Stimulated activated CD8-positive, alpha-beta memory T cell treated with anti-CD3 and anti-CD28 coated beads, Interleukin-7, amount 100 ng/mL, for 24 hours (primary cell): ENCODE measurements around the gene P2RY14.

Experiments
- DNase-seq: peaks from one replicate; pipeline ENCODE4 v3.0.0-alpha.2; 2020; ENCODE audit warnings: low read depth

Gene P2RY14

GRCh38 chr3:151278230-151278629 lies at the start of gene P2RY14:
TSS of gene P2RY14 (minus strand) at chr3:151278542. CDS start at chr3:151214316, 64,226 bp downstream.
- DNase-seq = no peak

- no peak for DNase-seq
These were observed 49.3 kb upstream of the P2RY14 start for GRCh38 chr3:151327571-151328198.

- DNase-seq = no peak
These were observed 44.2 kb upstream of the P2RY14 start for GRCh38 chr3:151322511-151322910.

- no peak for DNase-seq
These were observed 43.2 kb upstream of the P2RY14 start for GRCh38 chr3:151321526-151321925.

GRCh38 chr3:151320131-151320530 lies 41.8 kb upstream of the P2RY14 start:
- DNase-seq = no peak

- no peak for DNase-seq
These were observed 41.3 kb upstream of the P2RY14 start for GRCh38 chr3:151319628-151320027.

GRCh38 chr3:151318991-151319390 lies 40.6 kb upstream of the P2RY14 start:
- DNase-seq = no peak

- DNase-seq = no peak
These were observed 40.0 kb upstream of the P2RY14 start for GRCh38 chr3:151318313-151318712.

- DNase-seq = no peak
These were observed 38.1 kb upstream of the P2RY14 start, which contains the start of gene GPR87 for GRCh38 chr3:151316267-151316991. TSS of gene GPR87 (minus strand) at chr3:151316820. CDS start at chr3:151300100, 16,720 bp downstream.

- DNase-seq = no peak
These were observed 37.5 kb upstream of the P2RY14 start for GRCh38 chr3:151315846-151316245.

GRCh38 chr3:151315136-151315535 lies 36.8 kb upstream of the P2RY14 start:
- DNase-seq = no peak

- DNase-seq = no peak
These were observed 36.3 kb upstream of the P2RY14 start for GRCh38 chr3:151314593-151314992.

GRCh38 chr3:151314137-151314536 lies 35.8 kb upstream of the P2RY14 start:
- no peak for DNase-seq

- DNase-seq = no peak
These were observed 34.6 kb upstream of the P2RY14 start for GRCh38 chr3:151312972-151313371.

GRCh38 chr3:151309566-151309965 lies 31.2 kb upstream of the P2RY14 start:
- no peak for DNase-seq

GRCh38 chr3:151307583-151308488 lies 29.5 kb upstream of the P2RY14 start:
- no peak for DNase-seq

GRCh38 chr3:151307131-151307530 lies 28.8 kb upstream of the P2RY14 start:
- DNase-seq = no peak

- DNase-seq = no peak
These were observed 27.9 kb upstream of the P2RY14 start for GRCh38 chr3:151306168-151306810.

GRCh38 chr3:151305775-151306151 lies 27.4 kb upstream of the P2RY14 start:
- no peak for DNase-seq

GRCh38 chr3:151305060-151305774 lies 26.9 kb upstream of the P2RY14 start:
- no peak for DNase-seq

- DNase-seq = no peak
These were observed 25.4 kb upstream of the P2RY14 start for GRCh38 chr3:151303751-151304150.
